ENCODE data around the gene GPC5.

GPC5 gene

DNA sequence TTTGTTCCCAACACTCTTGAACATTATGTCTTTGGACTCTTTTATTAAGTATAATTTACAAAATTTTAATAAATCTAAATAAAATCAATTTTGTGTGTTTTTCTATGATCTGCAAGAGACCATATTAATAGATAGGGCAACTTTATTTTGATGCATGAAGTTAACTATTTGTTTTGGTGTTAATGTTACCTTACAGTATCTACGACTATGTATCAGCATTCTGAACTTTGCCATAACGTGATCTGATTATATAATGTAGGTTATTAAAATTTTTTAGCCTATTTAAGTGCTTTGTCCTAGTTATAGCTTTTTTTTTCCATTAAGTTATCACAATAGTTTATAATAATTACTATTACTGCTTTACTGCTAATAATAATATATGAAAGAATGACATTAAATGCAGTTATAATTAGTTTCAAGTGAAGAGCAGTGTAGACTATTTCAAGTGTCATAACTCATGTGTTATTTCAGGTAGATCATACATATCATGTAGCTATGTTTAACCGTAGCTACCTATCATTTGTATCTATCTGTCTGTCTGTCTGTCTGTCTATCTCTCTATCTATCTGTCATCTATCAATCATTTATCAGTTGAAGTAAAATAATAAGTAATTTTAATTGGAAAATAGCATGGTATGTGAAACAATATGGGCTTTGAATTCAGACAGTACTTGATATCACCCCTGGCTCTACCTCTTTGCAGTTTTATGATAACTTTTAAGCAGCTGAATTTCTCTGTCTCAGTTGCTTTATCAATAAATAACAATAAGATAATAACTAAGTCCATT lies 229.7 kb downstream of the GPC5 start:
- ATAC-seq (ENCODE audit: low read depth) (no peak), DNase-seq (ENCODE audit: low spot score in 2 of 2) (no peak)
- H3K9me3 Mint-ChIP-seq, result no peaks in the 10 kb centered on the region
- no peaks in the 10 kb centered on the region for H3K4me1 Mint-ChIP-seq
- H3K27me3 Mint-ChIP-seq, result no peaks in the 10 kb centered on the region
- H3K4me3 Mint-ChIP-seq, result no peak overlapping the region
- no peaks in the 10 kb centered on the region for H3K36me3 Mint-ChIP-seq
- H3K27ac Mint-ChIP-seq, result no peak overlapping the region

DNA sequence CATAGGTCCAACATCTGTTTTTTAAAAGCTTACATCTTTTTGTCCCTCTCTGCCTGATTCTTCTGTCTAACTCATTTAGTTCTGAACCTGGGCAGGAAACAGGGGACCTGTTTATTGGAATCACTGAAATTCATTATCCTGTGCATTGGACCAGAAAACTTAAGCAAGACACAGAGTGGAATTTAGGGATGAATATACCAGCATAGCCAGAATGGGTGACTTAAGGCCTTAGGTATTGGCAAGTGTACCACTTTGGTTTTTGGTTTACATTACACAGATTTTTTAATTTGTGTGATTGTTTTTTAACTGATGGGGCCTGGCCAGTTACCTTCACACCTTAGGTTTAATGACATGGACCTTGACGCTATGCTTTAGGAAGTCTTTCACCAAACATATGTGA lies 232.5 kb downstream of the GPC5 start:
- Mint-ChIP-seq H3K27me3 (no peaks in the 10 kb centered on the region), H3K27ac (no peak overlapping the region), H3K4me3 (no peak overlapping the region), H3K36me3 (no peaks in the 10 kb centered on the region), H3K4me1 (no peaks in the 10 kb centered on the region), H3K9me3 (no peaks in the 10 kb centered on the region)
- DNase-seq (ENCODE audit: low spot score in 2 of 2), result no peak
- ATAC-seq (ENCODE audit: low read depth), result no peak

DNA sequence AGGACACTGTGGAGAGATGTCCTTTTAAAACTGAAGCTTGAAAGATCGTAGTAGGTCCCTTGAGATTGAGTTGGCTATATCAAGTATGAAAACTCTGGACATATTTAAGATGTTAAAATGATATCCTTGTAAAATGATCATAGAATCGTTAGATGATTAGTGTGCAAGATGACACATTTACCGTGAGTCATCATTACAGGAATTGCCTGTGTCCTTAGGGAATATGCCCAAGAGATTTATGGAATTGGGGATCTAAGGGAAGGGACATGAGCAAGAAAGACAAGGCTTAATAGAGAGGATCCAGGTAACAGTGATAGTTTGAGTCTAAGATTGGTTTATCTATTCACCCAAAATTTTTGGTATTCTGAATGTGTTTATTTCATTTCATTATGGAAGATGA lies 233.7 kb downstream of the GPC5 start:
- no peak overlapping the region for H3K27ac Mint-ChIP-seq

DNA sequence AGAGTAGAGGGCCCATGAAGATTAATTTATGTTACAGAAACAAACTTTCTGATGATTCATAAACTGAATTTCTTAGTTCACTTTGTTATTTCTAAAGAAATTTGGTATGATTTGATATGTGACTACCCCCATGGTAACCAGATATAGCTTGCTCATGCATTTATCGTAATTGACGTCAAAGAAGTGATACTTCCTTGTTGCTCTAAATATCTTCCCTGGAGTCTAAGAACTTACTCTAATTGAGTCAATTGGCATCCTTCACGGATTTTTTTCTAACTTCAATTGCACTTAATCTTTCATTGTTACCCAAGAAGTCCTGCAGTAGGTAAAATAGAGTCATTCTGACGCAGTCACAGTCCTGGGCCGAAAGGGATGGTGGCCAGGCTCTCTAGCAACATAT lies 240.9 kb downstream of the GPC5 start:
- H3K27ac Mint-ChIP-seq, result no peak overlapping the region
- H3K4me3 Mint-ChIP-seq, result no peak overlapping the region
- no peaks in the 10 kb centered on the region for H3K4me1 Mint-ChIP-seq
- H3K36me3 Mint-ChIP-seq, result no peaks in the 10 kb centered on the region
- no peak for DNase-seq (ENCODE audit: low spot score in 2 of 2)
- no peak for ATAC-seq (ENCODE audit: low read depth)
- peaks cover 1% of the 10 kb centered on the region for H3K27me3 Mint-ChIP-seq
- H3K9me3 Mint-ChIP-seq, result peaks cover 4% of the 10 kb centered on the region

More for the DNA sequence above, 233.7 kb downstream of the GPC5 start:
- Mint-ChIP-seq H3K9me3 (no peaks in the 10 kb centered on the region), H3K4me1 (no peaks in the 10 kb centered on the region), H3K4me3 (no peak overlapping the region), H3K36me3 (no peaks in the 10 kb centered on the region), H3K27me3 (no peaks in the 10 kb centered on the region)
- ATAC-seq (ENCODE audit: low read depth), result no peak
- DNase-seq (ENCODE audit: low spot score in 2 of 2), result no peak

DNA sequence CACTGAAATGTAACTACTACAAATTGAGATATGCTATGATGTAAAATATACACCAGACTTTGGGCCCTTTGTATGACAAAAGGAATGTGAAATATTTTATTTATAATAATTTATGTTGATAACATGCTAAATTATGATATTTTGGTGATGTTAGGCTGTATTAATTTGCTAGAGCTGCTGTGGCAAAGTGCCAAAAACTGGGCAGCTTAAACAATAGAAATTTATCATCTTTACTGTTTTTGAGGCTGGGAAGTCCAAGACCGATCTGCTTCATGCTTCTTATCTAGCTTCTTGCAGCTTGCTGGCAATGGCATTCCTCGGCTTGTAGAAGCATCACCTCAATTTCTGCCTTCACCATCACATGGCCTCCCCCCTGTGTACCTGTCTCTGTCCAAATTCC lies 245.0 kb downstream of the GPC5 start:
- Mint-ChIP-seq H3K27ac (no peak overlapping the region), H3K27me3 (peaks cover 1% of the 10 kb centered on the region), H3K36me3 (no peaks in the 10 kb centered on the region), H3K4me3 (no peak overlapping the region), H3K4me1 (no peaks in the 10 kb centered on the region), H3K9me3 (peaks cover 2% of the 10 kb centered on the region)
- DNase-seq (ENCODE audit: low spot score in 2 of 2) (no peak), ATAC-seq (ENCODE audit: low read depth) (no peak)

DNA sequence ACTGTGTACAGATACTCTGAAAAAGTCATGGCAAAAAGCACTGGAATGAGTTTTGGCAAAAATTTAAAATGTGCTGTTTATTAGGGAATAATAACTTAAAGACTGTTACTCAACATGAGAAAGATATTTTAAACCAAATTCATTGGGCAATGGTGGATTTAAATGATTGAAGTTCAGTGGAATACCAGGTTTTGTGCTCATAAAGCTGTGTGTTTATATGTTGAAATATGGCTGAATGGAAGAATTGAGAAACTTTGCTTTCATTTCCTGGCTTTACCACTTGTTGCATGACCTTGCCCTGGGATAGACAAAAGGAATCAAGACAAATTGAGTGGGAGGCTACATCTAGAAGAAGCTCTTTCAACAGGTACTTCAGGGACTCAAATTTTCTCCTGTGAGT lies 246.4 kb downstream of the GPC5 start:
- Mint-ChIP-seq H3K27me3 (no peaks in the 10 kb centered on the region), H3K4me3 (no peak overlapping the region), H3K36me3 (no peaks in the 10 kb centered on the region), H3K4me1 (no peaks in the 10 kb centered on the region), H3K27ac (no peak overlapping the region), H3K9me3 (peaks cover 4% of the 10 kb centered on the region)
- DNase-seq (ENCODE audit: low spot score in 2 of 2) (no peak), ATAC-seq (ENCODE audit: low read depth) (no peak)

DNA sequence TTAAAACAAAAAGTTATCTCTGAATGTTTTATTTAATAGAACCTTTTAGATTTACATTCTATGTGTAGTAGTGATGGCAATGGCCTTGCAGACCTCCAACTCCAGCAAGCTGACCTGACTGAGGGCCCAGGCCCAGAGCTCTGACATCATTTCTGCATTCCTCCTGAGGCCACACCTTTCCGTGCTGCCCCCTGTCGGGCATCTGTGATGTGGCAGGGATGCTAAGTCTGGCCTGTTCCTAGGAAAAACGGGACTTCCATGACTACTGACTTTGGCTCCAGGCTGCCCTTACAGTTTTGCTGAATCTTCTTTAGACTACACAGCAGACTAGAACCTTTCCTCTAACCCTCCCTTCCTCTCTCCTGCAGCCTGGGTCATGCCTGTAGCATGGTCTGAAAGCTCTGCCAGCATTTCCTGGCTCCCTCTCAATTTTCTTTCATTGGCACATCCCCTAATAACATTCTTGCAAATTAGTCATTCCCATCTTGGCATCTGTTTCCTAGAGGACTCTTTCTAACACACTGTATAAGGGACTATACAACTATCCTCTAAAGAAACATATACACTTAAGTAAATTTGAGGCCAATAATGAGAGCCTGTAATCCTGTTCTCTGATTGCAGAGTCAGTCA lies 249.1 kb downstream of the GPC5 start:
- Mint-ChIP-seq H3K27ac (no peak overlapping the region), H3K9me3 (peaks cover 4% of the 10 kb centered on the region), H3K27me3 (no peaks in the 10 kb centered on the region), H3K4me3 (no peak overlapping the region), H3K4me1 (no peaks in the 10 kb centered on the region), H3K36me3 (no peaks in the 10 kb centered on the region)
- ATAC-seq (ENCODE audit: low read depth) (no peak), DNase-seq (ENCODE audit: low spot score in 2 of 2) (no peak)

DNA sequence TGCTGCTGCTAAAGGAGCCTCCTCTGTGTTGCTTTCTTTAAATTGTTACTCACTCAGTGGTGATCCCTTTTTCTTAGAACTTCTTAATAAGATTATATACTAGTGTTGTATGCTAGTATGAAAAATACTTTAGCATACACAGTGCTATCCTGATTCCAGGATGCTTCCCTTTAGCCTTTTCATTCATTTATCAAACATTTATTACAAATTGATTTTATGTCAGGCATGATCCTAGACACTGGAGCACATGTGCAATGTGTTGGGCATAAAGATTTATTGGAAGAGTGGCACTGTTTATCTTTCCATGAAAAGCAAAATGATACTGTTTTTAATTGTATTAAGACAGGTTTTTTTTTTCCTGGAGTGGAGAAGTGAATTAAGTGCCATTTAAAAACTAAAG lies 249.6 kb downstream of the GPC5 start:
- Mint-ChIP-seq H3K27me3 (no peaks in the 10 kb centered on the region), H3K27ac (no peak overlapping the region), H3K9me3 (peaks cover 4% of the 10 kb centered on the region), H3K4me3 (no peak overlapping the region), H3K36me3 (no peaks in the 10 kb centered on the region), H3K4me1 (no peaks in the 10 kb centered on the region)
- no peak for ATAC-seq (ENCODE audit: low read depth)
- DNase-seq (ENCODE audit: low spot score in 2 of 2), result no peak

DNA sequence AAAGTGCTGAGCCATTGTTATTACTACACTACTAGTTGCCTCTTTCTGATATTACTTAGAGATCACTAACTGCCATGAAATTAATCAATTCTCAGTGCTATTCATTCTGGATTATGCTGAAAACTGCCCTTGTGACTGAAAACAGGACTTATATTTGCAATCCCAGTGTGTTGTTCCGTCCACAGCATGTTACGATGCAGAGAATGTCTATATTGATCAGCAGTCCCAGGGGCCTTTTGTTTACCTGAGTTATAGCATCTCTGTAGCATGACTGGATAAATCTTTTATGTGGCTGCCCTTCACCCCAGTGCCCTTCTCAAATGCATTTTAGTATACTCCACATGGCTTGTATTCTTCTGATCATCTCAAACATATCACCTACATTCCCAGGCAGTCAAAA lies 251.0 kb downstream of the GPC5 start:
- no peak overlapping the region for H3K27ac Mint-ChIP-seq
- no peak overlapping the region for H3K4me3 Mint-ChIP-seq
- no peaks in the 10 kb centered on the region for H3K4me1 Mint-ChIP-seq
- DNase-seq (ENCODE audit: low spot score in 2 of 2) (no peak), ATAC-seq (ENCODE audit: low read depth) (no peak)
- no peaks in the 10 kb centered on the region for H3K36me3 Mint-ChIP-seq
- H3K9me3 Mint-ChIP-seq, result peaks cover 3% of the 10 kb centered on the region
- H3K27me3 Mint-ChIP-seq, result no peaks in the 10 kb centered on the region

DNA sequence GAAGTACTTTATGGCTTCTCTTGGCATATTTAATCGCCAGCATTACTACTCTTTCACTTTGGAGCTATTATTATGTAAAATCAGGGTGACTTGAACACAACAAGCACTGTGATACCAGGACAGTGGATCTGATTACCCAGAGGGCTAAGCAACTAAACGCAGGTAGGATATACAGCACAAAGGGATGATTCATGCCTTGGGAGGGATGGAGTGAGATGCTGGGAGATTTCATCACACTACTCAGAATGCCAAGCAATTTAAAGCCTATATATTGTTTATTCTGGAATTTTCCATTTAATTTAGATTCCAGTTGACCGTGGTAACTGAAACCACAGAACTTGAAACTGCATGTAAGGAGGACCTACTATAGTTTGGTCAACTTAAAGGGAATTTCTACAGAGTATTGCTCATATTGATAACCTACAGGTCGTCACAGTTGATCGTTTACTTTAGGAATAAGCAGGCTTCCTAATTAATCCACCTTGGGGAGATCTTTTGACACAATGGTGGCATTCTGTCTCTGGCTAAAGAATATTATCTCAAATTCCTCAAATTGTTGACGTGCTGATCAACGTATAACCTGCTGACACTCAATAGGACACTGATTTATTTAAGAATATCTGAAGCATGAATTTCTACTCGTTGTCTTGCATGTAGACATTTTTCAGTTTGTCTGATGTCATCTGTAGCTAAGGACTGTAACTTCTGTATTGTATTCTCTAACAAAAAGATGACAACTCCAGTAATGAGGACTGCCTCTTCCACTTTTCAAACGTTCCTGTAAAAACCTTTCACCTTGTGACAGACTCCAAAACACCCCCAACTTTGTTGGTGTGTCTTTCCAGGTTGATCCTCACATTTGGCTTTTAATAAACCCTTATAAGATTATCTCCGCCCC lies 254.2 kb downstream of the GPC5 start:
- Mint-ChIP-seq H3K9me3 (peaks cover 4% of the 10 kb centered on the region), H3K4me3 (no peak overlapping the region)

DNA sequence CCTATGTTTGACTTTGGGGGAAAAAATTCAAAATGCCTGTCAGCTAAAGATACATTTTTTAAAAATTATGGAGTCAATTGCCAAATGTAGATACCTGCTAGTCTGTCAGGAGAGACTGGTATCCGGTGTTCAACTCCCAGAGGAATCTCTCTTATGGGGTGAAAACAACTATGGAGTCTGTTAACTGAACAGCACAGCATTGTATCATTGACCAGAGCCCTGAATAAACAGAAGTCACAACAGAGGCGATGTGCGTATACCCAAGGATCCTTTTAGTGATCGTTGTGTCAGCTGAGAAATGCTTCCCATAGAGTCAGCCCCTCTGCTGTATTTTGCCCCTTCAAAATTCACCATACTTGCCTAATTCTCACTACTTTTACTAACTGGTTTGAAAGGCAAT lies 257.3 kb downstream of the GPC5 start:
- DNase-seq (ENCODE audit: low spot score in 2 of 2) (no peak), ATAC-seq (ENCODE audit: low read depth) (no peak)
- H3K9me3 Mint-ChIP-seq, result peaks cover 2% of the 10 kb centered on the region
- H3K36me3 Mint-ChIP-seq, result no peaks in the 10 kb centered on the region
- no peak overlapping the region for H3K27ac Mint-ChIP-seq
- H3K27me3 Mint-ChIP-seq, result no peaks in the 10 kb centered on the region
- no peaks in the 10 kb centered on the region for H3K4me1 Mint-ChIP-seq
- H3K4me3 Mint-ChIP-seq, result no peak overlapping the region

More for the DNA sequence above, 254.2 kb downstream of the GPC5 start:
- DNase-seq (ENCODE audit: low spot score in 2 of 2) (no peak), ATAC-seq (ENCODE audit: low read depth) (no peak)
- no peaks in the 10 kb centered on the region for H3K36me3 Mint-ChIP-seq
- no peaks in the 10 kb centered on the region for H3K27me3 Mint-ChIP-seq
- H3K27ac Mint-ChIP-seq, result no peak overlapping the region
- no peaks in the 10 kb centered on the region for H3K4me1 Mint-ChIP-seq

DNA sequence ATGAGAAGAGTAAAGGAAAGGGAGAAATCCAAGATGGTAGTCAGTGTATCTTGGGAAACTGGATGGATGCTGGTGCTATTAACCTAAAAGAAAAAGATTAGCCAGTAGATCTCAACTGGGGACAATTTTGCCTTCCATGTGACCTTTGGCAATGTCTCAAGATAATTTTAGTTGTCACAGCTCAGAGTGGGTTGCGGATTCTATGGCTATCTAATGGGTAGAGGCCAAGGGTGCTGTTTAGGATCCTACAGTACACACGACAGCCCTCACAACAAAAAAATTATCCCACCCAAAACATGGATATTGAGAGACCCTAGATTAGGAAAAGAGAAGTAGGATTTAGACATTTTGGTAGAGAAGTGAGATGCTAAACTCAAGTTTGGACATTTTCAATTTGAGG lies 258.9 kb downstream of the GPC5 start:
- Mint-ChIP-seq H3K27me3 (no peaks in the 10 kb centered on the region), H3K36me3 (no peaks in the 10 kb centered on the region), H3K4me3 (no peak overlapping the region), H3K4me1 (no peaks in the 10 kb centered on the region), H3K27ac (no peak overlapping the region), H3K9me3 (peaks cover 4% of the 10 kb centered on the region)
- DNase-seq (ENCODE audit: low spot score in 2 of 2) (no peak), ATAC-seq (ENCODE audit: low read depth) (no peak)

DNA sequence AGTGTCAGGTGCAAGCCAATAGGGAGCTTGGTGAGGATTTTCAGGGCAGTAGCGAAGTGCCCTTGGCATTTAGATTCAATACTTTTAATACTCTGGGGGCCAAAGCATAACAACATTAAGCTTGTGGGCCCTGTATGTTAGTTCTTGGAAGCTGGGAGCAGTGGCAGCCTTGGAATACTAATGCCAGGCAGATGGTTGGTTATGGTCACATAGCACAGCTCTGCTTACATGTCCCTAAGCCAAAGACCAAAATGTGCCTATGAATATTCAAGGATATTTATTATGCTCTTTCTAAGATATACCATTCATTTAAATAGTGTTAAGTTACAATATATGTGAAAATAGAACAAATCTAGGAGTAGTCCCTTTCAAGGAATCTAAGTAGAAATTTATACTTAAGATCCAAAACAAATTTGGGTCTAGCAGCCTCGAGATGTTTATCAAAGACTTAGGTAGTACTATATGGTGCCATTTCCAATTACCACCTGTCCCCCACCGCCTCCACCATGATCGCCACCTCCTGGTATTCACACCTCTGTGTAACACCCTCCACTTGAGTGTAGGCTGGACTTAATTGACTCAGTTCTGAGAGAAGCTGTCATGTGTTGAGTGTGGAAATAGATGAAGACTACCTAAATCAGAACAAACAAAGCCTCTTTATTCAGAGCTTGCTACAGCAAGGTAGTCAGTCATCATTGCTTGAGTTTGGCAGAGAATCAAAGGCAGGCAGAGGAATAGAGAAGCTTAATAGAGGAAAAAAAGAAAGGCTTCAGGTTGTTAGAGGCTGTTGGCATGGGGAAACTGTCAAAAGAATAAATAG lies 261.0 kb downstream of the GPC5 start:
- no peak for ATAC-seq (ENCODE audit: low read depth)
- Mint-ChIP-seq H3K9me3 (peaks cover 4% of the 10 kb centered on the region), H3K36me3 (no peaks in the 10 kb centered on the region)

DNA sequence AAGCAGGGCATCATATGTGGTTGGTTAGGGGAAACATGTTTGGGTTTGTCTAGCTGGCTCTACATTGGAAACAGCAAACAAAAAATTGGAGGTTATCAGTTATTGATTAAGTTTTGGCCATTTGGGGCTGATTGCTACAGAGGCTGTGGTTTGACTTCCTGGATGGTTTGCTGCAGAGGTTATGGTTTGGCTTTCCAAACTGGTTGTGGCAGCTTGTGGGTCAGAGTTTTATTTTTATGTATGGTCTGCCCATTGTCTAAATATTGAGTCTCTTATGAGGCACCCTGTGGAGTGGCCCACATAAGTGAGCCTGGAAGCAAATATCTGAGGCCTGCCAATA lies 261.6 kb downstream of the GPC5 start:
- Mint-ChIP-seq H3K4me3 (no peak overlapping the region), H3K27ac (no peak overlapping the region), H3K27me3 (no peaks in the 10 kb centered on the region), H3K9me3 (peaks cover 4% of the 10 kb centered on the region), H3K4me1 (no peaks in the 10 kb centered on the region), H3K36me3 (no peaks in the 10 kb centered on the region)
- no peak for ATAC-seq (ENCODE audit: low read depth)
- DNase-seq (ENCODE audit: low spot score in 2 of 2), result no peak

More for the DNA sequence above, 261.0 kb downstream of the GPC5 start:
- H3K27ac Mint-ChIP-seq, result no peak overlapping the region
- H3K27me3 Mint-ChIP-seq, result no peaks in the 10 kb centered on the region
- H3K4me3 Mint-ChIP-seq, result no peak overlapping the region
- no peaks in the 10 kb centered on the region for H3K4me1 Mint-ChIP-seq
- no peak for DNase-seq (ENCODE audit: low spot score in 2 of 2)
